ENCODE measurements around the gene ADCK1. TPM values are rescaled to one million over a fixed set of nuclear protein-coding genes. Genes with fewer than 3 reads are reported as not detected.

Gene ADCK1
- total RNA-seq, 1 donor from 2014 or later, result 6.2 TPM

DNA sequence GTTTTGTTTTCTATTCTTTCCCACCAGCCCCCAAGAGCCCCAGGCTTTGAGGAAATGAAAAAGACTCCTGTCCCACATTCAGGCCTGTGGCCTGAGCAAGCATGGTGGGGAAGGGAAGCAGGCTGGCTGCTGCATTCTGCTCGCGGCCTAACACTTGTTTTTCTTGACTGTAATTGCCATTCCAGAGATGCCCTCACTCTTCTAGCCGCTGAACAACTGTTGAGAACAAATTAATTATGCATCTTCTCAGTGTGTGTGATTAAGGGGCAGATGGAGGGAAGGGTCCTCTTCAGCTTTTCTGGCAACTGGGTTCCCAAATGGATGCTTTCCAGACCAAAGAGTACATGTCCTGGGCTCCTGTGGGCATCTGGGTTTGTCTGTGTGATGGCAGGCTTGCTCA, 43.3 kb downstream of the ADCK1 start:
- Mint-ChIP-seq H3K36me3 (ENCODE audit: low read depth, unreplicated experiment) (no peaks in the 10 kb centered on the region), H3K27me3 (ENCODE audit: unreplicated experiment) (peaks cover 6% of the 10 kb centered on the region), H3K4me1 (ENCODE audit: unreplicated experiment) (peaks cover 8% of the 10 kb centered on the region), H3K4me3 (ENCODE audit: unreplicated experiment) (no peak overlapping the region), H3K9me3 (ENCODE audit: unreplicated experiment) (no peaks in the 10 kb centered on the region), H3K27ac (ENCODE audit: unreplicated experiment) (no peak overlapping the region)
- TF ChIP-seq, protein P1, sequence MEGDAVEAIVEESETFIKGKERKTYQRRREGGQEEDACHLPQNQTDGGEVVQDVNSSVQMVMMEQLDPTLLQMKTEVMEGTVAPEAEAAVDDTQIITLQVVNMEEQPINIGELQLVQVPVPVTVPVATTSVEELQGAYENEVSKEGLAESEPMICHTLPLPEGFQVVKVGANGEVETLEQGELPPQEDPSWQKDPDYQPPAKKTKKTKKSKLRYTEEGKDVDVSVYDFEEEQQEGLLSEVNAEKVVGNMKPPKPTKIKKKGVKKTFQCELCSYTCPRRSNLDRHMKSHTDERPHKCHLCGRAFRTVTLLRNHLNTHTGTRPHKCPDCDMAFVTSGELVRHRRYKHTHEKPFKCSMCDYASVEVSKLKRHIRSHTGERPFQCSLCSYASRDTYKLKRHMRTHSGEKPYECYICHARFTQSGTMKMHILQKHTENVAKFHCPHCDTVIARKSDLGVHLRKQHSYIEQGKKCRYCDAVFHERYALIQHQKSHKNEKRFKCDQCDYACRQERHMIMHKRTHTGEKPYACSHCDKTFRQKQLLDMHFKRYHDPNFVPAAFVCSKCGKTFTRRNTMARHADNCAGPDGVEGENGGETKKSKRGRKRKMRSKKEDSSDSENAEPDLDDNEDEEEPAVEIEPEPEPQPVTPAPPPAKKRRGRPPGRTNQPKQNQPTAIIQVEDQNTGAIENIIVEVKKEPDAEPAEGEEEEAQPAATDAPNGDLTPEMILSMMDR (IDR thresholded peaks at IDR 0.05; ENCODE audit: unreplicated experiment), result no peak
- no peak for DNase-seq (ENCODE audit: low spot score)

DNA sequence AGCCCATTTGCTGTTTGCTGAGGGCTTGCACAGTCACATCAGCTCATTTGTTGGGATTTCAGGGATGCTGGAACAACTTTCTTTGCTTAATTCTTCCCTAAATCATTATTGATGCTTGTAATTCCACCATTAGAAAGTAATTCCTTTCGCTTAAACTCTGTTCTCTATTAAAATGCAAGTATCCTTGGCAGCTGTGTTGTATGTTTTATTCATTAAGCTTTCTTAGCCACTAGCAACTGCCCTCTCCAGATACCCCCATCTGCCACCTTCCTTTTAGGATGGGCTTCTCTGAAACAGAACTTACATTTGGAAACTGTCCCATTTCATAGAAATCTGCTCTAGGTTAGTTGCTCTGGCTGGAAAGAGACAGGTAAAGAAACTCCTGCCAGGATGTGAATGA, 43.7 kb downstream of the ADCK1 start:
- TF ChIP-seq, protein P1 (IDR thresholded peaks at IDR 0.05; ENCODE audit: unreplicated experiment), result no peak
- Mint-ChIP-seq H3K27me3 (ENCODE audit: unreplicated experiment) (peaks cover 6% of the 10 kb centered on the region), H3K27ac (ENCODE audit: unreplicated experiment) (no peak overlapping the region), H3K9me3 (ENCODE audit: unreplicated experiment) (no peaks in the 10 kb centered on the region), H3K36me3 (ENCODE audit: low read depth, unreplicated experiment) (no peaks in the 10 kb centered on the region), H3K4me3 (ENCODE audit: unreplicated experiment) (no peak overlapping the region), H3K4me1 (ENCODE audit: unreplicated experiment) (peaks cover 8% of the 10 kb centered on the region)
- DNase-seq (ENCODE audit: low spot score), result no peak

DNA sequence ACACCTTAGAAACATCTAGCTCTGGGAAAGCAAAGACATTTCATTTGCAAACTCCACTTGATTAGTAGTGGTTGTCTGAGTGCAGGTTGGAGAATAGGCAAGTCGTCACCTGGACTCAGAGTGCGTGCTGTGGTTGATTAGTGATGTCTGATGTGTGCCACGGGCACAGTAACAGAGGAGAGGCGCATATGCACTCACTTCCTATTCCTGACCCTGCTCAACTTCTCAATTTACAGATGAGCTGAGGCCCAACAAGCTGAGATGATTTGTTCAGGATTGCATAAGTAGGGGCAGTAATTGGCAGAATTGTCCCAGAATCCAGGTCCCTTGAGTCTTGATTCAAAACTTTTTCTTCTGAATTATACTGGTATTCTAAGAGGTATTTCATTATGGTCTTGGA, 44.9 kb downstream of the ADCK1 start:
- H3K9me3 Mint-ChIP-seq (ENCODE audit: unreplicated experiment), result no peaks in the 10 kb centered on the region
- TF ChIP-seq, protein P1 (IDR thresholded peaks at IDR 0.05; ENCODE audit: unreplicated experiment), result no peak
- H3K27me3 Mint-ChIP-seq (ENCODE audit: unreplicated experiment), result peaks cover 4% of the 10 kb centered on the region
- no peaks in the 10 kb centered on the region for H3K36me3 Mint-ChIP-seq (ENCODE audit: low read depth, unreplicated experiment)
- no peak overlapping the region for H3K27ac Mint-ChIP-seq (ENCODE audit: unreplicated experiment)
- H3K4me3 Mint-ChIP-seq (ENCODE audit: unreplicated experiment), result no peak overlapping the region
- H3K4me1 Mint-ChIP-seq (ENCODE audit: unreplicated experiment), result no peaks in the 10 kb centered on the region
- DNase-seq (ENCODE audit: low spot score), result no peak

DNA sequence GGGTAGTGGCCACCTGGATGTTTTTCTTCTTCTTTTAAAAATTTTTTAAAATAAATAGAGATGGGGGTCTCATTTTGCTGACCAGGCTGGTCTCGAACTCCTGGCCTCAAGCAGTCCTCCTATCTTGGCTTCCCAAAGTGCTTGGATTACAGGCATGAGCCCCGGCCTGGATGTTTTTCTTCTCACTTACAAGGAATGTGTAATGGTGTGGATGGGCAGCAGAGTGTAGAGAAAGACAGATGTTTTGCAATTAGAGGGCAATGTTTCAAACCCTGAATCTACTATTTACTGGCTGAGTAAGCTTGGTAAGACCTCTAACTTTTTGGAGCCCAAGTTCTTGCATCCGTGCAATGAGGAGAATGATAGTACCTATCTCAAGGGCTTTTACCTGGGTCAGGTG, 48.1 kb downstream of the ADCK1 start:
- no peak for DNase-seq (ENCODE audit: low spot score)
- TF ChIP-seq, protein P1 (IDR thresholded peaks at IDR 0.05; ENCODE audit: unreplicated experiment), result no peak
- Mint-ChIP-seq H3K9me3 (ENCODE audit: unreplicated experiment) (no peaks in the 10 kb centered on the region), H3K36me3 (ENCODE audit: low read depth, unreplicated experiment) (no peaks in the 10 kb centered on the region), H3K27ac (ENCODE audit: unreplicated experiment) (no peak overlapping the region), H3K4me1 (ENCODE audit: unreplicated experiment) (no peaks in the 10 kb centered on the region), H3K4me3 (ENCODE audit: unreplicated experiment) (no peak overlapping the region), H3K27me3 (ENCODE audit: unreplicated experiment) (peaks cover 2% of the 10 kb centered on the region)

DNA sequence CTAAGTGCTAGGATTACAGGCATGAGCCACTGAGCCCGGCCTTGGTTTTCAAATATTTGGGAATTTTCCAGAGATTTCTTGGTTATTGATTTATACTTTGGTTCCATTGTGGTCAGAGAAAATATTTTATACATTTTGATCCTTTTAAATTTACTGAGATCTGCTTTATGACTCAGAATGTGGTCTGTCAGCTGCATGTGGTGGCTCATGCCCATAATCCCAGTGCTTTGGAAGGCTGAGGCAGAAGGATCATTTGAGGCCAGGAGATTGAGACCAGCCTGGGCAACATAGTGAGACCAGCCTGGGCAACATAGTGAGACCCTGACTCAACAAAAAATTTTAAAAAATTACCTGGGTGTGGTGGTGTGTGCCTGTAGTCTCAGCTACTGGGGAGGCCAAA, 49.8 kb downstream of the ADCK1 start:
- Mint-ChIP-seq H3K4me3 (ENCODE audit: unreplicated experiment) (no peak overlapping the region), H3K36me3 (ENCODE audit: low read depth, unreplicated experiment) (no peaks in the 10 kb centered on the region), H3K27ac (ENCODE audit: unreplicated experiment) (no peak overlapping the region), H3K27me3 (ENCODE audit: unreplicated experiment) (peaks cover 2% of the 10 kb centered on the region), H3K9me3 (ENCODE audit: unreplicated experiment) (no peaks in the 10 kb centered on the region), H3K4me1 (ENCODE audit: unreplicated experiment) (no peaks in the 10 kb centered on the region)
- DNase-seq (ENCODE audit: low spot score), result no peak
- TF ChIP-seq, protein P1 (IDR thresholded peaks at IDR 0.05; ENCODE audit: unreplicated experiment), result no peak

Measured in endothelial cell (in vitro differentiated cells).